SHP77 treated with DMSO at 0.1 percent for 48 hours (cell line): ENCODE measurements around the gene TENM4.

Experiments used
- DNase-seq: peaks from one replicate; lab custom pipeline; 2025; lab: John Stamatoyannopoulos, UW

Gene TENM4

DNA sequence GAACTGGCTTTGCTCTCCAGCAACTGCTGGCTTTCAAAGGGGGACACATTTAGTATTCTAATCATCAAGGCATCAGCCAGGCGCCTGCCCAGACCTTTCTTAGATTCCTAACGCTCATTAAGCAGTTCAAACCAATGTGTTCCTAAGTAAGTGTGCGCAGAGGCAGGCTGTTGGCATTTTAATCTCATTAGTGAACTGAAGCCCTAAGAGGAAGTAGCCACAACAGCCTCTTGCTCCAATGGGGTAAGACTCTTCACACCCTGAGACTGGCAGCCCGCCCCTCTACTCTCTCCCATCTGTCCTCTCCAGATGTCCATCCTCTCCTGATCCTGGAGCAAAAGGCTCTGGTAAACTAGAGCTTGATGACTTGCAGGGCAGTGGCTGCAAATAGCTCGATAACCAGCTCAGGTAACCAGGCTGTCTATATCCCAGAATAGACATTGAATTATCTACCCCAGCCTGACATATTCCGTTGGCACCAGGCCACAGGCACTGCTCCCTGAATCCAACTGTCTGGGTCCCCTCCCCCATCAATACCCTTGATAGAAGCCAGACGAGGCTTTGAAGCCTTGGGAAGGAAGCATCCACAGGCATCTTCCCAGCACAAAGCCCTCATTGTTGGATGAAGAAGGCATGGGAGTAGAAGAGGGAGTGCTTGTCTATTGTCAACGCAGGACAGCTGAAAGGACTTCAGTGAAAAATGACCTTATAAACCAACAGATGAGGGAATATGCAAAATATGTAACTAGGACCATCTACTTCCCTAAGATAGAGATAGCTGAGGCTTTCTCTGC, 321.1 kb downstream of the TENM4 start:
- DNase-seq: no peak

DNA sequence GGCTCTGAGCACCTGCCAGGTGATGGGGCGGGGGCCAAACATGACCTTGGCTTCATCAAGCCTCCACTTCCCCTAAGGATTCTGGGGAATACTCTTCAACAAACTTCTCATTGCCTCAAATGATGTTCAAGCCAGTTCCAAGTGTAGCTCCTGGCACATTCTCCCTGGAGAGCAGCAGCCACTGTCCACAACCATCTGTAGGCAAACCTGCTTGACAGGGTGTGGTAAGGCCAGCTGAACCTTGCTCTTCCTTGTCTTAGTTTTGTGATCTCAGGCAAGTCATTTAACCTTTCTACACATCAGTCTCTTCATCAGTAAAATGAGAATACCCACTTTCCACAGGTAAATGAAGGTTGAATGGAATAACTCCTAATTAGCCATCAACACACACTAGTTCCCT, 323.3 kb downstream of the TENM4 start:
- no peak for DNase-seq

DNA sequence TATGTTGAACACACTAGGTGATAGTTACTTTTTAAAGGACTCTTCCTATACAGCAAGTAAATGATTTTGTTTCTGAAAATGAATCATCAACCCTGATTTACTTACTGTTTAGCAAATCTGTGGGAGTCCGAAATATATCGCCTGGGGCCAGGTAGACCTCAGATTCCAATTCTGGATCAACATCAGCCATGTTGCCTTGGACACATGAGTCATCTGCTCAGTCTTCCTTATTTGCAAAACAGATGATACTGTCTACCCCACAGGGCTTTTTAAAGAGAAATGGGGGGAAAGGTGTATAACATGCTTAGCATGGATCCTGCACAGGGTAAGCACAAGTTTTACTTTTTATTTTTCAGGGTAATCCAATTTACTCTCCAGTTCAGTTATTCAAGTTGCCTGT, 324.2 kb downstream of the TENM4 start:
- DNase-seq: no peak

DNA sequence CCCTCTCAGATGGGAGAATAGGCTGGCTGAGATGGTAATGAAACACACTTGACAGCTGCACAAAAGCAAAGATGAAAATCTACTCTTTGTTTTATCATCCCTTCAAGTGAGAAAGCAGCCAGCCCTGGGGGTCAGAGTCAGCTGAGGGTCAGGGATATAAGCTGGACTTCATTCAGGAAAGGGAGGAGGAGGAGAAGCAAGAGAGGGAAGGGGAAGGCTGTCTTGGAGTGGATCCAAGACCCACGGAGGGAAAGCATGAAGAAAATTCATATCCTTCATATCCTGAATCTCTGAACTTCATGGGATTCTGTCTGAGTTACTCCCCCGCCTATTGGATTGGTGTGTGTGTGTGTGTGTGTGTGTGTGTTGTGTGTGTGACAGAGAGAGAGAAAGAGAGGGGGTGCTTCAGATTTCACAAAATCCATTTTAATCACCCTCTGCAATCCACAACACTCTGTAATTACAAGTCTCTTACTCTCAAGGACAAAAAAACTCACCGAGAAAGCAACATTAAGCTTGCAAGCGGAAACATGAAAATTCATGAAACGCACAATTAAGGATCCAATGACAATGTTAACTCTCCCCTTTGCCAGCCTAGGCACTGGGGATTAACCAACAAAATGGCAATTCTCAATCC, 327.7 kb downstream of the TENM4 start:
- DNase-seq: no peak

DNA sequence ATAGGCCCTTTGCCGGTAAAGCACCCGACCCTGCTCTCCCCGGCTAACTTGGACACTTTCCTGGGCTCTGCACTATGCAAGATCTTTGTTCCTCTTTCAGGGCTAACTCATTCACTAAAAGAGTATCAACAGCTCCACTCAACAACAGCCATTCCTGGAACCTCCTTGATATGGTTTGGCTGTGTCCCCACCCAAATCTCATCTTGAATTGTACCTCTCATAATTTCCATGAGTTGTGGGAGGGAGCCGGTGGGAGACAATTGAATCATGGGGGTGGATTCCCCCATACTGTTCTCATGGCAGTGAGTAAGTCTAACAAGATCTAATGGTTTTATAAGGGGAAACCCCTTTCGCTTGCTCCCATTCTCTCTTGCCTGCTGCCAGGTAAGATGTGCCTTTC, 330.0 kb downstream of the TENM4 start:
- no peak for DNase-seq

DNA sequence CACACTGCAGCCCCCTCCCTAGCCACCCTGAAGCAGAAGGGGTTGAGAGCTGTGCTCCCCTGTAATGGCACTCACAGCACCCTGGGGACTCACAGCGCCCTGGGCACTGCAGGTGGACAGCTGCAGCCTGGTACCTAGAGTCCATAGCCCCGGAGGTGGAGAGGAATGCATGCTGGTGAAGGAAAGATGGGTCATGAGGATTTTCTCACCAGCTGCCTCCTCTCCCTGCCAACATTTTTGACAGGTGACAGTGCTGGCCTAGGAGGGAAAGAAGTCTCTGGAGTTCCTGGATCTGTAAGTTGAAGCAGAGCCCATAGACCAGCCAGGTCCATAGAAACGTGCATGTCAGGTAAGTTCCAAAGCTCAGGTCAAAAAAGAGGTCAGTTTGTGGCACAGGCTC, 330.5 kb downstream of the TENM4 start:
- no peak for DNase-seq

DNA sequence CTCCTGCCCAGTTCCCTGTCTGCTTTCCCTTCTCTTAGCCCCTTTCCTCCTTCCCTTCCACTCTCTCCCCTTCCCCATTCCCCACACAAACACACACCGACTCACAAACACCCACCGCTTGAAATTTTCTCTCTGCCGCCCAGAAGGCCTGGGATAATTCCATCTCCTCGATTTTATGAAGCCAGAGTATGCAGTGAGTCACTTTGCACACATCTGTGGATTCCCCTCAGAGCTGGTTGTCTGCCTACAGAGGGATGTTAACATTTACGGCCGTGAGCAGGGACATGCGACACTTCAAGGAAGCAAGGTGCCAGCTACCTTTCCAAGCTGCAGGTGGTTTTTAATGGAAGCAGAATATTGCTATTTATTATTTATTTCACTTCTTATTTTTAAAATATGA, 332.0 kb downstream of the TENM4 start:
- no peak for DNase-seq

DNA sequence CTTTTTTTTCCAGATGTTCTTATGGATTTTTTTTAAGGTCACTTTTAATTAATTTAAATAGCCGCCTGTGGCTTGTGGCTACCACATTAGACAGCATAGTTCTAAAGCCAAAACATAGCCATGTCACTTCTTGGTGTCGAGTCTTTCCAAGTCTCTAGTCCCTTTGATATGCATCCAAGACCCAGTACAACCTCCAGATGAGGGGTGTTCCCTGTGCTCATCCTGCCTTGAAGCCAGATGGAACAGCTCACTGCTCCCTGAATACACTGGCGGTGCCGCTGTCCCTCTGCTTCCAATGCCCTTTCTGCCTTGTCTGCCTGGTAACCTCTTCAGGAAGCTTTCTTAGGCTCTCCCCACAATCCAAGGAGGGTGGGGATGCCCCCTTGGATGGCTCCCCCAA, 338.0 kb downstream of the TENM4 start:
- DNase-seq: no peak

DNA sequence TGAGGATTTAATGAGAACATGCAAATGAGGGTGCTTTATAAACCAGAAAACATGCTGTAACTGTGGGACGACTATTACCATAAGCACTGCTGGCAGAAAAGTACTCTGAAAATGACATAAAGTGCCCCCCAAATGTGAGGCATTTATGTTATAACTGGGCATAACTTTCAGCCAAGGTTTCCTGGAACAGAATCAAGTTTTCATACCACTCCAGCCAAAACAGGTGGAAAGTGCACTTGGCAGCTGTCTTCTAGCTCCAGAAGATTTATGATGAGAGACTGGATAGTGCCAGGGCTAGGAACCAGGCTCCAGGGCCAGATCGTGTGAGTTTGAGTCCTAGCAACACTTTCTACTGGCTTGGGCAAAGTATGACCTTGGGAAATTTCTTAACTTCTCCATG, 339.2 kb downstream of the TENM4 start:
- no peak for DNase-seq

DNA sequence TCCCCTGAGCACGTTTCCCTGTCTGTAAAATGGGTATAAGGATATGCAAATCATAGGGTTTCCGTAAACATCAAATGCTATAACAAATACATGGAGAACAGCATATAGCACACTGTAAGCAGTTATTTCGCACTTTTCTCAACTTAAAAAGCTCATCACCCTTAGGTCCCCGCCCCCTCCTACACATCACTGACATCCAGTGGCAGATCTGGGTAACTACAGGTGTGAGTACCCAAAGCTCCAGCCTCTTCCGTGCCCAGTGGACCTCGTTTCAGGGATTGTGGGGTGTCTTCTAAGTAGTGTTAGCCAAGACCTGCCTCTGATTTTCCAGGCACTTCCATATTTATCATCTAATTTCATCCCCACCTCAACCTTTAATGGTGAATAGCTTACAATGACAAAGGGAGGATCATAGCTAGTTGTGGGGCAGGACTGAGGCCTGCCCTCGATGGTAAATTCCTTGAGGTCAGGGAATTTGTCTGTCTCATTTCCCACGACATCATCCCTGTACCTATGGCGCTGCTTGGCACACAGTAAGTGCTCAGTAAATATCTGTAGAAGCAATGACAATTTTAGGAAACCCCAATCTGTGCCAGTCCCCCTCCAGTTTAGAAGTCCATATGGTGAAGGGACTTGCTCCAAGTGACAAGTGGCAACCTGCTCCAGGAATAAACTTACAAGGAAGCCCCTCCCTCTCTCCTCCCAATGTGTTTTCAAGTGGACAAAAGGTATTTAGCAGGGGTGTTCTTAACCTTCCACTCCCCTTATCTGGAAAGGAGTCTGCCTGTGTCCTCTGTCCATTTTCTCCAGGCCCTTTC, 340.5 kb downstream of the TENM4 start:
- DNase-seq: no peak

DNA sequence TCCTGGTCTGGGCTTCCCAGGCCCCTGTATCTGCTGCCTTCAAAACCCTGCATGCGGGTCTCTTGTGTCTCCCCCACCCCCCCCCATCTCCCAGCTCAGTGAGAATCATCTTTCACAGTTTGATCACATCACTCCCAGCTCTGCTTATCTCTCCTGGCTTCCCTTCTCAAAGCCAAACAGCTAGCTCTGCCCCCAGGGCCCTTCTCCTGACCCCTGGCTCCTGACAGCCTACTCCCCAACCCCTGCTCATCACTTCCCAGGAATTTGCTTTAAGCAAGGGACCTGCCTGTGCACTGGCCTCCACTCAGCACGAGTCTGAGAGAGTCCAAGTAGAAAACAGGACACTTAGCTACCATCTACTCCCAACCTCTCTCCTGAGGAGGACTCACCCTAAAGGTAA, 342.7 kb downstream of the TENM4 start:
- no peak for DNase-seq

DNA sequence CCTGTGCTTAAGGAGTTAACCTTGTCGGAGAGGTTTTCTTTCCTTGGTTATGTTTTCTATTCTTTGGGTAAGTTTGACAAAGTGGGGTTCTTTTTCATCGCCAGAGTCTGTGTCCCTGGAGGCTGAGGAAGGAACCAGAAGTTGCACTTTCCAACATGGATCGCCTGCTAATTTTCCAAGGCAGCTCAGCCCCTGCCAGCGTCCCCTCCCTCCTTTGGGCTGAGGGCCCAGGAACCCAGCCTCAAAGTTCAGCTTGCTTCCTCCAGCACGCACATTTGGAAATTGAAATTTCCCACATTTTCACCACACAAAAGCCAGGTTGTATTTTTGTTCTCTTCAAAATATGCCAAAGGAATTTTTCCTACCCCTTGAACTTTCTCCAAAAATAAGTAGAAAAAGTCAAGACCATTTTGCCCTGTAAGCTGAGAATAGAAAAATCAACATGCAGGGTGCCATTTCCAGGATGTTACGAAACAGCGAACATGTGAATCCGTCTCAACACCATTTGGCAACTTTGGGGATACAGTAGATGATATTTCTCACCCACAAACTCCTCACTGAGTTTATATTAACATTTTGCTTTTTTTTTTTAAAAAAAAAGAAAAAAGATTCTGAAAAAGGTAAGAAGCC, 343.5 kb downstream of the TENM4 start:
- no peak for DNase-seq

DNA sequence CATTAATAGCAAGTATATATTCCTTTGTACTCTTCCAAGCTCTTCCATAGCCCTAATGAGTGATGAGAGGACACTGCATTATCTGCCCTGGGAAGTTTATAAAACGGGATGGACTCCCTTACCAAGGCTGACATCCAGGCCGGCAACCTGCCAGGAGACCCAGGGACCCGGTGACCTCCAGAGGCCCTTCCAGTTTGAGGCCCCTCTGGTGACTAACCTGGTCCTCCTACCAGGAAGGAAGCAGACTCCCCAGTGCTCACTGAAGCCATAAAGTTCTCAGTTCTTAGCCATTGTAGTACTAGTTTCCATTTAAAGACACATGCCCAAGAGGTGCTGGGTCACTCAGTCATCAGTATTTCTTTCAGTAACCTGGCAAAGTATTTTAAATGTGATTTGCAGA, 345.4 kb downstream of the TENM4 start:
- no peak for DNase-seq

DNA sequence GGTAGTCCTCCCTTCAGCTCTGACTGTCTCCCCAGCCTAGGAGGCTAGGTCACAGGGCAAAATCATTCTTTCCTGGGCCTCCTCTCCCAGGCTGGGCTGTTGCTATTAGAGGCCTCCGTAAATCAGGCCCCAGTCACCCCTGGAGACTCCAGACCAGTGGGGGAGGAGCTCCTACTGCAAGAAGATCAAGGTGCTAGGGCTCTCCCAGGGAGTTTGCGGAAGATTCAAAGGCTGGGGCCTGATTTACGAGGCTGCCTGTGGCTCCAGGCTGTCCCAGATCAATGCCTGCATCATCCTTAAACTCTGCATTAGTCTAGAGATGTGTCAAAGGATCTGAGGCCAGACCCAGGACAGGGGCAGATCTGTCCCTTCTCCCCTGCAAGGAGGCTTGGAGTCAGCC, 346.2 kb downstream of the TENM4 start:
- no peak for DNase-seq

DNA sequence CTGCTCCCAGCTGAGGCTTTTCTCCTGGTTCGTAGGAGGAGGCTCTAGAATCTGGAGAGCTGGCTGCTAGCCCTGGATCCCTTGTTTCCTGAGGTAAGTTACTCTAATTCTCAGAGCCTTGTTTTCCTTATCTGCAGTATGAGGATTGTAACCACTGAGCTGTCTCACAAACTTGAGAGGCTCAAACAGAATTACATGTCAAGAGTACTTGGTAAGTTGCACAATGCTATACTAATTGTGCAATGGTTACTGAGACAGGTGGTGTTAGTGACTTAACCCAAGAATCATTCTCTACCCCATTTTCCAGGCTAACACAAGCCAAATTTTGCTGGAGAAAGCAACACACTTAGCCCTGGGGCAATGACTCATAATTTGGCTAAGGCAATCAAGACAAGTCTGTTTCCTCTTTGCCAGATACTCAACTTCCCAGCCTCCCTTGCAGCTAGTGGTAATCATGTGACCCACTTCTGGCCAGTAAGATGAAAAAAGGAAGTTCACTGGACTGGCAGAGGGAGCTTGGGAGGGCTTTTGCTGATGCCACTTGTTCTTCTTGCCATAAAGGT, 348.0 kb downstream of the TENM4 start:
- no peak for DNase-seq

DNA sequence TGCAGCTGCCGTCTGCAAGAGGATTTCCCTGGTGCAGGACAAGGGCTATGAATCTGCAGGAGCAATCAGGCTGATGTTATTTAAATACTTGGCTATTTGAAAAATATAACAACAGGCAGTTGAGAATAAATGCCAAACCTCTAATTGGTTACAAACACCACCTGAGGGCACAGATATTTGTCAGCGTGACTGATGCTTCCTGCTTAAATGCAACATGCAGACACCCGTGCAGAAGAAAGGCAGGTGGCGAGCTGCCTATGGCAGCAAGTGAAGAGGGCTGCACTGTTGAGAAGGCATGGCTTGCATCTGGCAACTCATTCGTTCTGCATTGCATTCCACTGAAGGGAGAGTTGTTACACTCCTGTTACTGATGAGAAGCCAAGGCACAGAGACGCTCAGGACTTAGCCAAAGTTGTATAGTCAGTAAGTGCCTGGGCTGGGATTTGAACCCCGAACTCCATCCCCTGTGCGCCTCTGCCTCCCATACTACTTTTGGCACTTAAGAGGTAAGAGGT, 350.6 kb downstream of the TENM4 start:
- DNase-seq: no peak

DNA sequence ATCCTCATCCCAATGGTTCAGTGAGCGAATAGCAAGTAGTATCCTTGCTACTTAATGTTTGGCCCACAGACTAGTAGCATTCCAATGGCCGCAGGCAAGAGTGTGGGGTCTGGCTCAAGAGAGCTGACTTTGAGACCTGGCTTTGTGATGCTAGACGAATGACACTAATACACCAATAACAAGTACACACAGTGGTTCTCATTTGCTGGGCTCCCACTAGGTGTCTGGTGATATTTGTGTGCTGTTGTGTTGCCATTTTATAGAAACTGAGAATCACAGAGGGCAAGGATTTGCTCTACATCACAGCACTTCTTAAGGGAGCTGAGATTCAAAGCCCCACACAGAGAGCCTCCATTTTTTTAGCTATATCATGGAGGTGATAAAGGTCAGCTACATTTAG, 351.2 kb downstream of the TENM4 start:
- DNase-seq: no peak

DNA sequence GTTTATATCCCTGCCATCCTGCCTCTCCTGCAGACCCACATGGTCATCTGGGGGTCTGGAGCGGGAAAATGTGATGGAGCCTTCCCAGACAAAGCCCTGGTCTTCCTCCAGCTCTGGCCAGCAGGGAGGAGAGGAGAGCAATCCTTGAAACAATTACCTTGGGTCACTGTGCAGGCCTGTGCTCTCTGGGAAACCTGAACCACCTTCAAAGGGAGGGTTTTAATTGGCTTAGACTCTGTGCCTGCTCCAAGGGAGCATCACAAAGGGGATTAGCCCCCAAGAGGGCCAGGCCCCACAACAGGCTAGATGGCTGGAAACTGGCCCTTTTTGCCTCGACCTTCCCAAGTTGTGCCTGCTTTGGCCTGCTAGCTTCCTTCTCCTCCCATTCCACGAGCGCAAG, 351.9 kb downstream of the TENM4 start:
- DNase-seq: no peak

DNA sequence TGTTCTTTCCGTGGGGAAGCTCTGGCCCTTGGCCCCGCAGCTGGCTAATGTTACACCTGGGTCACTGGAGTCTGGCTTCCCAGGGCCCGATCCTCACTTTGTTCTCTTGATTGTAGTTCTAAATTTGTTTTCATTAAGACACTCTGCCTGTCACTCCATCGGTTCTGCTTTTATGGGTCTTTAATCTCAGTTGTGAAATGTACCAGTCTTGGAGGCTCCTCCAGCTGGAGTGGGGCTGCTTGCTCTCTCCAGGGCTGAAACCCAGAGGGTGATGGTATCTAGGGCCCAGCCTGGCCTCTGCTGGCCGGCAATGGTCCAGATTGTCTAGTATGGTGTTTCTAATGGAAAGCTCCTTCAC, 352.9 kb downstream of the TENM4 start:
- DNase-seq: no peak

DNA sequence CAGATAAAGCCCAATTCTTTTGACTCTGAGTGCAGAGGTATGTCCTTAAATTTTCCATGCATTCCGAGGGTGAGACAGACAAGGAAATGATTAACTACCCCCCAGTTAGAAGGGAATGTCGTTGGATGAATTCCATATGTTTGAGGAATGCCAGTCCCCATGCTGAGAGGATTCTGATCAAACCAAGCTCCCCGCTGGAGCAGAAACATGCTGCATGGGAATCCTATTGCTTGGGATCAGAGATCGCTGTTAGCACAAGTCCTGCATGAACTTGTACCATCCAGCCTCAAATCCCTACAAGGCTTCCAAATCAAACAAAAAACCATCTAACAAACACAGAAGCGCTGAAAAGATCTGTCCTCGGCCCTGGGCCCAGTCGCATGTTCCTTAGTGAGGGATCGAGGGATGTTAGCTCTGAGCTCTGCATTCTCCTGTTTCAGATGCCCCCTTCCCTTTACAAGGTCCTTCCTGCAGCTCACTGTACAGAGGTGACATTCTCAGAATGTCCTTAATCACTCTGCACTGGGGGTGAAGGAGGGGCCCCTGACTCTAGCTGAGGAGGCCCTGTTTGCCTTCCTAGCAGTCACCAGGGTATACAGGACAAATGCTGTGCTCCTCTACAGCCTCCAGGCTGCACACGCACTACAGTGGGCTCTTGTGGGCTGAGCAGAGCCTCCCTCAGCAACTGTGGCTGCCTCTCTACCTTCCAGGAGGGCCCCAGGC, 353.4 kb downstream of the TENM4 start:
- no peak for DNase-seq

DNA sequence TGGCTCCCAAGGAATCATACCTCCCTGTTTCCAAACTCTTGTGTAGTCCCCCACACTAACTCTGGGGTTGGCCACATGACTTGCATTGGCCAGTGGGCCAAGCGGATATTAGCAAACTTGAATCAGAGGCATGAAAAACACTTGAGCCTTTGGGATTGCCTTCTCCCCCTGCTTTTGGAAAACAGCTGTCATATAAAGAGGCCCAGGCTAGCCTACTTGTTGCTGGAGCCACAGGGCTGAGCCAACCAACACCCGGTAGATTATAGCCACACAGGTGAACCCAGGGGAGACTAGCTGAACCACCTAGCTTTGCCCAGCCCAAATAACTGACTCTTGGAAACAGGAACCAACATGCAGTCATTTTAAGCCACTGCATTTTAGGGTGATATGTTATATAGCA, 354.8 kb downstream of the TENM4 start:
- DNase-seq: no peak

DNA sequence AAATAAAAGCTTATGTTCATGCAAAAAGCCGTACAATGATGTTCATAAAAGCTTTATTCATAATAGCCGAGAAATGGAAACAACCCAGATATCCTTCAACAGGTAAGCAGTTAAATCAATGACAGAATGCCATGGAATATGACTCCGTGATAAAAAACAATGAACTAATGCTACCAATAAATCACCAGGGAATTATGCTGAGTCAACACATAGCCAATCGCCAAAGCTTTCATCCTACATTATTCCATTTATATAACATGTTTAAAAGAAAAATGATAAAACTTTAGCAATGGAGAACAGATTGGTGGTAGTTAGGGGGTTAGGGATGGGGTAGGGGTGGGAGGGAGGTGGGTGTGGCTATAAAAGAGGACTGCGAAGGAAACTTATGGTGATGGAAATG, 356.4 kb downstream of the TENM4 start:
- no peak for DNase-seq
